ENCODE results near the gene TTC23. TPM values are rescaled to one million over a fixed set of nuclear protein-coding genes. Genes with fewer than 3 reads are reported as not detected.
"Not testable (repeated sequence)": the region's sequence is repeated elsewhere in the genome, so short reads cannot be mapped to it uniquely, and the experiment has no call there.

The TTC23 gene
- total RNA-seq, 1 experiment from 2014 or later = 31.9 TPM

GRCh38 chr15:99120050-99120777 is 129.2 kb downstream of the TTC23 start:
- H3K9me3 ChIP-seq (replicated peaks) = no peaks in the 10 kb centered on the region
- DNase-seq (ENCODE audit: low read depth in 1 of 2, low spot score in 2 of 2) = no peak

GRCh38 chr15:99118801-99119546 is 130.4 kb downstream of the TTC23 start:
- DNase-seq (ENCODE audit: low read depth in 1 of 2, low spot score in 2 of 2) = no peak
- no peak overlapping the region for H3K27ac ChIP-seq
- H3K36me3 ChIP-seq = peaks cover 82% of the 10 kb centered on the region
- no peaks in the 10 kb centered on the region for H3K9me3 ChIP-seq (replicated peaks)
- no peak overlapping the region for H3K4me3 ChIP-seq
- peaks cover 21% of the 10 kb centered on the region for H3K4me1 ChIP-seq (replicated peaks)
- H3K27me3 ChIP-seq (replicated peaks) = no peaks in the 10 kb centered on the region

More at GRCh38 chr15:99120050-99120777, 129.2 kb downstream of the TTC23 start:
- Histone ChIP-seq H3K36me3 (peaks cover 82% of the 10 kb centered on the region), H3K4me3 (no peak overlapping the region), H3K27ac (no peak overlapping the region; the same call in 1 of the 2 replicates), H3K4me1 (replicated peaks) (peaks cover 34% of the 10 kb centered on the region), H3K27me3 (replicated peaks) (no peaks in the 10 kb centered on the region)

GRCh38 chr15:99118258-99118632 is 131.1 kb downstream of the TTC23 start:
- Histone ChIP-seq H3K36me3 (peaks cover 90% of the 10 kb centered on the region), H3K9me3 (replicated peaks) (no peaks in the 10 kb centered on the region), H3K4me1 (replicated peaks) (peaks cover 18% of the 10 kb centered on the region), H3K27me3 (replicated peaks) (no peaks in the 10 kb centered on the region), H3K27ac (no peak overlapping the region), H3K4me3 (no peak overlapping the region)
- DNase-seq (ENCODE audit: low read depth in 1 of 2, low spot score in 2 of 2) = no peak

- Histone ChIP-seq H3K27ac (no peak overlapping the region), H3K4me1 (replicated peaks) (peaks cover 13% of the 10 kb centered on the region), H3K4me3 (no peak overlapping the region), H3K9me3 (replicated peaks) (no peaks in the 10 kb centered on the region), H3K27me3 (replicated peaks) (no peaks in the 10 kb centered on the region), H3K36me3 (peaks cover 93% of the 10 kb centered on the region)
- DNase-seq (ENCODE audit: low read depth in 1 of 2, low spot score in 2 of 2) = no peak
Measured at GRCh38 chr15:99117563-99118257, 131.7 kb downstream of the TTC23 start.

GRCh38 chr15:99117111-99117510 is 132.3 kb downstream of the TTC23 start:
- Histone ChIP-seq H3K4me3 (no peak overlapping the region), H3K36me3 (peaks cover 93% of the 10 kb centered on the region), H3K4me1 (replicated peaks) (peaks cover 7% of the 10 kb centered on the region), H3K27me3 (replicated peaks) (no peaks in the 10 kb centered on the region), H3K27ac (no peak overlapping the region), H3K9me3 (replicated peaks) (no peaks in the 10 kb centered on the region)
- no peak for DNase-seq (ENCODE audit: low read depth in 1 of 2, low spot score in 2 of 2)

- Histone ChIP-seq H3K4me1 (replicated peaks) (no peaks in the 10 kb centered on the region; the same call in 1 of the 2 replicates), H3K4me3 (no peak overlapping the region), H3K27ac (no peak overlapping the region), H3K27me3 (replicated peaks) (no peaks in the 10 kb centered on the region), H3K9me3 (replicated peaks) (no peaks in the 10 kb centered on the region), H3K36me3 (peaks cover 95% of the 10 kb centered on the region)
- DNase-seq (ENCODE audit: low read depth in 1 of 2, low spot score in 2 of 2) = no peak
Measured at GRCh38 chr15:99115300-99116215, 133.8 kb downstream of the TTC23 start.

- H3K4me1 ChIP-seq (replicated peaks) = no peaks in the 10 kb centered on the region; the same call in 1 of the 2 replicates
- no peaks in the 10 kb centered on the region for H3K9me3 ChIP-seq (replicated peaks)
- DNase-seq (ENCODE audit: low read depth in 1 of 2, low spot score in 2 of 2) = no peak
- no peak overlapping the region for H3K4me3 ChIP-seq
- H3K36me3 ChIP-seq = peaks cover 95% of the 10 kb centered on the region
- H3K27me3 ChIP-seq (replicated peaks) = no peaks in the 10 kb centered on the region
- H3K27ac ChIP-seq = no peak overlapping the region
Measured at GRCh38 chr15:99114511-99115299, 134.7 kb downstream of the TTC23 start.

GRCh38 chr15:99113547-99114271 is 135.7 kb downstream of the TTC23 start:
- no peak for DNase-seq (ENCODE audit: low read depth in 1 of 2, low spot score in 2 of 2)
- Histone ChIP-seq H3K36me3 (peaks cover 95% of the 10 kb centered on the region), H3K4me1 (replicated peaks) (no peaks in the 10 kb centered on the region; the same call in 1 of the 2 replicates)

GRCh38 chr15:99111641-99112040 is 137.7 kb downstream of the TTC23 start:
- H3K4me3 ChIP-seq; DNase-seq (ENCODE audit: low read depth in 1 of 2, low spot score in 2 of 2); H3K9me3 ChIP-seq (replicated peaks); H3K27ac ChIP-seq; H3K27me3 ChIP-seq (replicated peaks): not testable (repeated sequence)
- Histone ChIP-seq H3K36me3 (peaks cover 92% of the 10 kb centered on the region), H3K4me1 (replicated peaks) (peaks cover 15% of the 10 kb centered on the region)

More at GRCh38 chr15:99113547-99114271, 135.7 kb downstream of the TTC23 start:
- H3K4me3 ChIP-seq = no peak overlapping the region
- no peaks in the 10 kb centered on the region for H3K9me3 ChIP-seq (replicated peaks)
- no peak overlapping the region for H3K27ac ChIP-seq
- H3K27me3 ChIP-seq (replicated peaks) = no peaks in the 10 kb centered on the region

GRCh38 chr15:99110581-99111320 is 138.6 kb downstream of the TTC23 start:
- H3K27ac ChIP-seq = no peak overlapping the region
- DNase-seq (ENCODE audit: low read depth in 1 of 2, low spot score in 2 of 2) = no peak

GRCh38 chr15:99110093-99110492 is 139.3 kb downstream of the TTC23 start:
- DNase-seq (ENCODE audit: low read depth in 1 of 2, low spot score in 2 of 2) = no peak
- Histone ChIP-seq H3K27ac (no peak overlapping the region), H3K4me3 (no peak overlapping the region), H3K9me3 (replicated peaks) (no peaks in the 10 kb centered on the region), H3K27me3 (replicated peaks) (no peaks in the 10 kb centered on the region), H3K4me1 (replicated peaks) (peaks cover 29% of the 10 kb centered on the region), H3K36me3 (peaks cover 81% of the 10 kb centered on the region)

More at GRCh38 chr15:99110581-99111320, 138.6 kb downstream of the TTC23 start:
- Histone ChIP-seq H3K27me3 (replicated peaks) (no peaks in the 10 kb centered on the region), H3K36me3 (peaks cover 84% of the 10 kb centered on the region), H3K4me3 (no peak overlapping the region), H3K9me3 (replicated peaks) (no peaks in the 10 kb centered on the region), H3K4me1 (replicated peaks) (peaks cover 23% of the 10 kb centered on the region)

Measured in SJSA1 (cell line).